MM.1S (cell line): ENCODE measurements around the gene SLC12A7.

Source experiments
- DNase-seq: peaks from one replicate; pipeline ENCODE4 v3.0.0-alpha.2; 2015
- H2AFZ ChIP-seq: fragments of 300-600 bp; sonication (generic); 2 replicates; pipeline ENCODE4 v1.6.0; 2016; ENCODE audit warnings: antibody characterized with exemption, low read length
- H3F3A ChIP-seq: fragments of 300-600 bp; sonication (generic); 2 replicates; pipeline ENCODE4 v1.6.1; 2016; ENCODE audit warnings: mild to moderate bottlenecking, antibody characterized with exemption, low read length, moderate library complexity, mixed read lengths; ENCODE audit not compliant: insufficient read depth
- H3K27ac ChIP-seq: fragments of 300-600 bp; sonication (generic); 2 replicates; pipeline ENCODE4 v1.5.1; 2016; ENCODE audit warnings: mild to moderate bottlenecking, low read length
- H3K27me3 ChIP-seq: fragments of 300-600 bp; sonication (generic); replicated peaks from 2 replicates; pipeline ENCODE4 v1.6.0; 2016; ENCODE audit warnings: low read length; ENCODE audit not compliant: insufficient read depth
- H3K36me3 ChIP-seq: fragments of 300-600 bp; sonication (generic); replicated peaks from 2 replicates; pipeline ENCODE4 v1.6.1; 2016; ENCODE audit warnings: mild to moderate bottlenecking, low read length, mixed read lengths; ENCODE audit not compliant: insufficient read depth
- H3K4me1 ChIP-seq: fragments of 300-600 bp; sonication (generic); 2 replicates; pipeline ENCODE4 v1.6.1; 2016; ENCODE audit warnings: low read length, mixed read lengths
- H3K4me2 ChIP-seq: fragments of 300-600 bp; sonication (generic); 2 replicates; pipeline ENCODE4 v1.6.0; 2016; ENCODE audit warnings: low read depth, low read length
- H3K4me3 ChIP-seq: fragments of 300-600 bp; sonication (generic); 2 replicates; pipeline ENCODE4 v1.5.1; 2016; ENCODE audit warnings: low read length, mixed read lengths
- H3K79me2 ChIP-seq: fragments of 300-600 bp; sonication (generic); 2 replicates; pipeline ENCODE4 v1.6.1; 2016; ENCODE audit warnings: mixed run types, low read length, mixed read lengths
- H3K9ac ChIP-seq: fragments of 300-600 bp; sonication (generic); 2 replicates; pipeline ENCODE4 v1.6.1; 2016; ENCODE audit warnings: low read length, mixed read lengths
- H3K9me2 ChIP-seq: fragments of 300-600 bp; sonication (generic); replicated peaks from 2 replicates; pipeline ENCODE4 v1.6.1; 2016; ENCODE audit warnings: mild to moderate bottlenecking, low read length, mixed read lengths; ENCODE audit not compliant: insufficient read depth
- H3K9me3 ChIP-seq: fragments of 300-600 bp; sonication (generic); replicated peaks from 2 replicates; pipeline ENCODE4 v1.6.1; 2016; ENCODE audit warnings: mild to moderate bottlenecking, low read length, mixed read lengths; ENCODE audit not compliant: insufficient read depth
- H4K20me1 ChIP-seq: fragments of 300-600 bp; sonication (generic); 2 replicates; pipeline ENCODE4 v1.6.1; 2016; ENCODE audit warnings: mild to moderate bottlenecking, low read length, moderate library complexity, mixed read lengths; ENCODE audit not compliant: insufficient read depth
- CTCF ChIP-seq: fragments of 300-600 bp; sonication (generic); IDR thresholded peaks from 2 replicates; pipeline ENCODE4 v1.5.1; 2016; ENCODE audit warnings: antibody characterized with exemption, low read length, mixed read lengths
- EZH2 ChIP-seq: fragments of 300-600 bp; sonication (generic); optimal IDR thresholded peaks from 2 replicates; pipeline ENCODE3; 2017; ENCODE audit warnings: low read depth, mild to moderate bottlenecking, antibody characterized with exemption, low read length, mixed read lengths
- EZH2phosphoT487 ChIP-seq: fragments of 300-600 bp; sonication (generic); IDR thresholded peaks from 2 replicates; pipeline ENCODE4 v1.6.1; 2018; ENCODE audit warnings: antibody characterized with exemption, low read length

Gene SLC12A7

GRCh38 chr5:1036504-1037122, 75.2 kb downstream of the SLC12A7 start:
- H3F3A ChIP-seq: no peaks in the 10 kb centered on the region
- no peak overlapping the region for H3K4me3 ChIP-seq
- peaks cover 19% of the 10 kb centered on the region for H3K27me3 ChIP-seq
- no peaks in the 10 kb centered on the region for H3K4me1 ChIP-seq
- H3K9me2 ChIP-seq: no peaks in the 10 kb centered on the region
- DNase-seq: no peak
- TF ChIP-seq EZH2: no peak
- TF ChIP-seq EZH2phosphoT487: no peak
- no peak for TF ChIP-seq CTCF
- H3K9me3 ChIP-seq: no peaks in the 10 kb centered on the region
- no peak overlapping the region for H2AFZ ChIP-seq
- H3K4me2 ChIP-seq: no peak overlapping the region
- H4K20me1 ChIP-seq: no peaks in the 10 kb centered on the region
- no peaks in the 10 kb centered on the region for H3K36me3 ChIP-seq
- no peak overlapping the region for H3K27ac ChIP-seq
- H3K9ac ChIP-seq: no peak overlapping the region
- H3K79me2 ChIP-seq: 0 out of 2 replicates have a peak, but pooled peaks cover 2% of the 10 kb centered on the region

- Histone ChIP-seq H3K27ac (no peak overlapping the region), H3K4me3 (no peak overlapping the region), H3K27me3 (peaks cover 25% of the 10 kb centered on the region), H2AFZ (no peak overlapping the region), H3K9me3 (no peaks in the 10 kb centered on the region), H3K9me2 (no peaks in the 10 kb centered on the region), H3K9ac (no peak overlapping the region), H3F3A (no peaks in the 10 kb centered on the region), H3K79me2 (peaks cover 7% of the 10 kb centered on the region; the same call in 1 of the 2 replicates), H3K4me2 (no peak overlapping the region), H3K4me1 (no peaks in the 10 kb centered on the region), H4K20me1 (no peaks in the 10 kb centered on the region), H3K36me3 (no peaks in the 10 kb centered on the region)
- TF ChIP-seq CTCF (no peak), EZH2 (no peak), EZH2phosphoT487 (no peak)
- no peak for DNase-seq
Observed at GRCh38 chr5:1035421-1036405, 76.2 kb downstream of the SLC12A7 start.

GRCh38 chr5:1034986-1035385, 76.9 kb downstream of the SLC12A7 start:
- Histone ChIP-seq H3K9me2 (no peaks in the 10 kb centered on the region), H3K36me3 (no peaks in the 10 kb centered on the region), H3K4me3 (no peak overlapping the region), H3K9me3 (no peaks in the 10 kb centered on the region), H4K20me1 (no peaks in the 10 kb centered on the region), H3F3A (no peaks in the 10 kb centered on the region), H3K79me2 (peaks cover 13% of the 10 kb centered on the region; the same call in 1 of the 2 replicates), H3K9ac (no peak overlapping the region), H2AFZ (no peak overlapping the region), H3K27me3 (peaks cover 25% of the 10 kb centered on the region), H3K4me1 (no peaks in the 10 kb centered on the region), H3K4me2 (no peak overlapping the region), H3K27ac (no peak overlapping the region)
- no peak for DNase-seq
- no peak for TF ChIP-seq EZH2
- no peak for TF ChIP-seq EZH2phosphoT487
- TF ChIP-seq CTCF: no peak
